HG03039 (cell line): ENCODE data around the gene RCAN1.
"Not testable (repeated sequence)": the region's sequence is repeated elsewhere in the genome, so short reads cannot be mapped to it uniquely, and the experiment has no call there.

Experiments used
- ATAC-seq: cut with Tn5 transposase; IDR thresholded peaks from one replicate; pipeline ENCODE4 v1.9.1; 2021; ENCODE audit warnings: mild to moderate bottlenecking, moderate library complexity; ENCODE audit not compliant: unreplicated experiment

Gene RCAN1

GRCh38 chr21:34570313-34570712 lies 44.6 kb downstream of the RCAN1 start:
- ATAC-seq, result no peak

GRCh38 chr21:34569381-34569979 lies 45.4 kb downstream of the RCAN1 start:
- no peak for ATAC-seq

GRCh38 chr21:34568801-34569200 lies 46.1 kb downstream of the RCAN1 start:
- not testable (repeated sequence) for ATAC-seq

DNA sequence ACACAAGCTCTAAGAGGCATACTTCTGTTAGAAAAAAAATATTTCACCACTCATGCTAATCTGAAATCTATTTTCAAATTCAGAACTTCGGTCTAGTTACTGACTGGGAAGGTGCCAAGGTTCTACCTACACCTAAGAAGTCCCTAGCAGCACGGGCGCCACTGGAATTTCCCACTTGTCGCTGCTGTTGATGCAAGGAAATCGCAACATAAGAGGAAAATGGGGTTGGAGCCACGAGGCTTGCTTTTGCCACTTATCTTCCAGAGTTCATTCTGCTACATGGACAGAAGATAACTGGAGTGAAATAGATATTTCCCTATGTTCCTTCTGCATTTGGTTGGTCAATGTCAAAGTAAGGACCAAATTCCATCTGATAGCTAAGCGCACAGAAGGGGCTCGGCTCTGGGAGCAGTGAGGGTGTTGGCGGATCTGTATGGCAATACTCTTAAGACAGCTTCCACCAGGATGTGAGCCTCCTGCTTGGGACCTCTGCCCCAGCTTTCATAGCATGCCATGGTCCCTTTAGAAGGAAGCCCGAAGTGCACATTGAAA lies 47.2 kb downstream of the RCAN1 start:
- ATAC-seq, result no peak

- no peak for ATAC-seq
These were observed 49.7 kb downstream of the RCAN1 start for GRCh38 chr21:34565238-34565637.

GRCh38 chr21:34563370-34563769 lies 51.5 kb downstream of the RCAN1 start:
- ATAC-seq, result not testable (repeated sequence)

GRCh38 chr21:34561806-34562205 lies 53.1 kb downstream of the RCAN1 start:
- ATAC-seq, result no peak

DNA sequence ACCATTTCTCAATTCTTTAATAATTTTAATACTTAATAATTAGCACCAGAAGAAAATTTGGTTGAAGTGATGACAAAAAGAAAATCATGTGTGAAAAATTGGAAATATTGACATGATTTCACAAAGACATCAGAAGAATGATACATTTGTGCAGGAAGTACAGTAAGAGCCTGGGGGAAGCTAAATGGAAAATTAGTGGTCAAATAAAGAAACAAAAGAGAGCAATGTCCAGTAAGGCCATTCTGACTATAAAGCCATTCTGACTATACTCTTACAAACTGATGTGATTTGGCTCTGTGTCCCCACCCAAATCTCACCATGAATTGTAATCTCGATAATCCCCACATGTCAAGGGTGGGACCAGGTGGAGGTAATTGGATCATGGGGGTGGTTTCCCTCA lies 54.3 kb downstream of the RCAN1 start:
- ATAC-seq, result no peak

DNA sequence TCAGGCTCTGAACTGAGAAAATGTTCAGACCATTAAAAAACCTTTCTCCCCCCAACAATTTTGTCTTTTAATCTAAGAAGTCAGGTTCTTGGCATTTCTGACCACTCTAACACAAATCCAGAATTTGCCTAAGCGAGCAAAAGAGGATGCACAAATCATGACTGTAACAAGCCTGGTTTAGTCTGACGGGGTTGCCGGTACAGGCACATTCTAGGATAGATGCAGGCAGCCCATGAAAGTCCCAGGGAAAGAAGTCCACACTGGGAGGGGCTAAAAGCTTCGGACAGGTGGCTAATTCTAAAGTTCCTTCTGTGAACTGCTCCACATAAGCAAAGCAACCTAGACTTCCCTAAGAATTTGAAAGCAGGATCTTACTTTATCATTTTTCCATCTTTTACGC lies 54.9 kb downstream of the RCAN1 start:
- no peak for ATAC-seq

- no peak for ATAC-seq
These were observed 55.8 kb downstream of the RCAN1 start for GRCh38 chr21:34559089-34559631.

GRCh38 chr21:34558166-34558565 lies 56.7 kb downstream of the RCAN1 start:
- ATAC-seq, result no peak

GRCh38 chr21:34557261-34557660 lies 57.7 kb downstream of the RCAN1 start:
- no peak for ATAC-seq

DNA sequence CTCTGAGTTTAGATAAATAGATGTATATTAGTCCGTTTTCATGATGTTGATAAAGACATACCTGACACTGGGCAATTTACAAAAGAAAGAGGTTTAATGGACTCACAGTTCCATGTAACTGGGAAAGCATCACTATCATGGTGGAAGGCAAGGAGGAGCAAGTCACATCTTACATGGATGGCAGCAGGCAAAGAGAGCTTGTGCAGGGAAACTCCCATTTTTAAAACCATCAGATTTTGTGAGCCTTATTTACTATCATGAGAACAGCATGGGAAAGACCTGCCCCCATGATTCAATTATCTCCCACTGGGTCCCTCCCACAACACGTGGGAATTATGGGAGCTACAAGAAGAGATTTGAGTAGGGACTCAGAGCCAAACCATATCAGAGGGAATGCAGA lies 60.2 kb downstream of the RCAN1 start:
- ATAC-seq, result not testable (repeated sequence)

DNA sequence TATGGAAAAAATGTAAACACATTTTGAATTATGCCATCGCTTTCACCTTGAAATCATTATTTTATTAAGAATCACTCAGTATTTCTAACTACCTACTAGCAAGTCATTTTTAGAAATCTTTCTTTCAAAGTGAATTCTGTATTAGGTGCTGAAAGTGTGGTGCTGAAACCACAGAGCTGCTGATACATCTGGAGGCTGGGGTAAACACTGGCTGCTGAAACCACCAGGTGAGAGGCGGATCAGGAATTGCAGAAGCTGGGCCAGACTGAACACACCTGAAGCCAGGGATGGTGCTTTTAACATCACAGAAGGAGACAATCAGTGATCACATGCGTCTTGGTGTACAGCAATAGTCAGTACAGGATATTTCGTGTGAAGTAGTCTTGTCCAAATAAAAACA lies 60.7 kb downstream of the RCAN1 start:
- no peak for ATAC-seq

- no peak for ATAC-seq
These were observed 61.6 kb downstream of the RCAN1 start for GRCh38 chr21:34553151-34553952.

DNA sequence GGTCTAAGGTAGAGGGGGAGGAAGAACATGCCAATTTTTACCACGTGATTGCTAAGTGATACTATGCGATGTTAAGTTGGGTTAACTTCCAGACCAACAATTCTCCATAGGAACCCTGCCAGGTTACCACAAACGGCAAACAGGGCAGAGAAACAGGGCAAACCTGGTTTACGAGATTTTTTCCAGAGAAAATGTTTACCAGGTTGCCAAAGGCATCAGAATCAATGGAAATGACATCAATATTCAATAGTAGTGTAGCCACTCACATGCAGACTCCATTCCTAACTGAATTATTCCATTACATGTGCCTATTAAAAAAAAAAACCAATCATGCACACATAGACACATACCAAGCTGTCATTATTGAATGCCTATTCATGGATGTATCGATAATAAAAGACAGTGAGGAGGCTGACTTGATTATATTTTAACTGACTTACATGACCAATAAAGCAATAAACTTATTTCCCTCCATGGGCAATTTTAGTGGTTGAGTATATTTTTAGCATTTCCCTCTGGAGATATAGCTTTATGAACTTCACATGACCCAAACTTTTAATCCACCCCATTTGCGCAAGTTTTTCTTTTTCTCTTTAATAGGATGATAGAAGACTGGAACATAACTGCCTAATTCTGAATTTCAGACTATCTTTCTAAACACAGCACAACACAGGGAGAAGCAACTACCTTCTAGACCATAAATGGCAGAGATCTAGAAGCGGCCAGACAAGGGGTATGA lies 62.4 kb downstream of the RCAN1 start:
- ATAC-seq, result no peak

- ATAC-seq, result no peak
These were observed 64.6 kb downstream of the RCAN1 start for GRCh38 chr21:34550182-34550799.

GRCh38 chr21:34548781-34549376 lies 66.0 kb downstream of the RCAN1 start:
- no peak for ATAC-seq

GRCh38 chr21:34546542-34546941 lies 68.4 kb downstream of the RCAN1 start:
- no peak for ATAC-seq

GRCh38 chr21:34545079-34545884 lies 69.6 kb downstream of the RCAN1 start:
- ATAC-seq, result peak; percentile 76
